HepG2 (cell line): ENCODE data around the gene ADAP2. TPM values are rescaled to one million over a fixed set of nuclear protein-coding genes. Genes with fewer than 3 reads are reported as not detected.
A peak's percentile ranks its signal among the peaks of the same experiment; 100 is the strongest.

Experiments used
- KDM6A ChIP-seq: IDR thresholded peaks from 2 replicates; pipeline ENCODE4 v1.6.1; 2016; ENCODE audit warnings: low read depth
- KLF9 ChIP-seq: IDR thresholded peaks from 2 replicates; pipeline ENCODE4 v1.6.1; 2016; ENCODE audit warnings: low read depth
- MEIS2 ChIP-seq: sonication (generic); formaldehyde crosslinking; IDR thresholded peaks from 2 replicates; pipeline ENCODE4 v1.9.0; 2021; ENCODE audit warnings: mild to moderate bottlenecking, missing genetic modification reagents
- MXD4 ChIP-seq: IDR thresholded peaks from 2 replicates; pipeline ENCODE4 v1.6.1; 2016; ENCODE audit warnings: mild to moderate bottlenecking, missing biosample characterization, missing genetic modification reagents
- PLRG1 ChIP-seq: fragments of 450-650 bp; conservative IDR thresholded peaks from 2 replicates; pipeline ENCODE4 v1.6.1; 2016
- YEATS4 ChIP-seq: sonication (generic); formaldehyde crosslinking; IDR thresholded peaks from 2 replicates; pipeline ENCODE4 v1.4.0; 2020; ENCODE audit warnings: missing genetic modification reagents, borderline replicate concordance
- ZNF616 ChIP-seq: sonication (generic); formaldehyde crosslinking; IDR thresholded peaks from 2 replicates; pipeline ENCODE4 v1.5.0; 2020; ENCODE audit warnings: low read depth, mild to moderate bottlenecking, missing genetic modification reagents
- ZNF691 ChIP-seq: sonication (generic); formaldehyde crosslinking; IDR thresholded peaks from 2 replicates; pipeline ENCODE4 v1.4.0; 2020; ENCODE audit warnings: missing genetic modification reagents, low read depth, mild to moderate bottlenecking, borderline replicate concordance
- ZNF788 ChIP-seq: sonication (generic); formaldehyde crosslinking; IDR thresholded peaks from 2 replicates; pipeline ENCODE4 v1.5.0; 2020; ENCODE audit warnings: mild to moderate bottlenecking, missing genetic modification reagents, borderline replicate concordance
- polyA plus RNA-seq, 8 experiments: library from polyadenylated mRNA; depleted of rRNA in 3 of 8; stranded (reverse) in 7 of 8; unstranded in 1 of 8; fragments of >200 nt; fragmentation: Illumina TruSeq in 4 of 8; extraction: Trizol in 4 of 8; gene quantifications; 2 replicates each; pipeline versions ENCODE4 v1.2.1 to v1.2.3, GENCODE V29; 2011 to 2016; ENCODE audit warnings: low read depth in 4 of 8, missing spikeins in 1 of 8, mixed read lengths in 1 of 8; ENCODE audit not compliant: insufficient read depth in 1 of 8
- total RNA-seq, 5 experiments: library from RNA; depleted of rRNA; stranded (reverse); fragments of >200 nt; fragmentation: Illumina TruSeq; extraction: Trizol; gene quantifications; 2 replicates each; pipeline ENCODE4 v1.2.3, GENCODE V29; 2016; ENCODE audit warnings: low read depth in 1 of 5
- TF ChIP-seq, protein P1 (sequence below): sonication (generic); formaldehyde crosslinking; IDR thresholded peaks from 2 replicates; pipeline ENCODE4 v1.4.0; 2020; ENCODE audit warnings: missing genetic modification reagents, borderline replicate concordance
- TF ChIP-seq, protein P2 (sequence below): sonication (generic); formaldehyde crosslinking; IDR thresholded peaks from 2 replicates; pipeline ENCODE4 v1.5.0; 2020; ENCODE audit warnings: missing genetic modification reagents
- TF ChIP-seq, protein P3 (sequence below): sonication (generic); formaldehyde crosslinking; IDR thresholded peaks from 2 replicates; pipeline ENCODE4 v1.8.0; 2022; ENCODE audit warnings: mild to moderate bottlenecking, missing genetic modification reagents, moderate library complexity
- TF ChIP-seq, protein P4 (sequence below): sonication (generic); formaldehyde crosslinking; IDR thresholded peaks from 2 replicates; pipeline ENCODE4 v1.4.0; 2020; ENCODE audit warnings: missing genetic modification reagents, borderline replicate concordance

ADAP2 gene
- total and polyA plus RNA-seq, 2 of the 13 experiments (the other 11 are each of a cell fraction or from before 2014, with no cell fraction given): 0.51 to 0.70 TPM

GRCh38 chr17:30906101-30906911, 15.4 kb upstream of the ADAP2 start, which contains the start of gene TEFM (continued):
- TF ChIP-seq, protein P1, sequence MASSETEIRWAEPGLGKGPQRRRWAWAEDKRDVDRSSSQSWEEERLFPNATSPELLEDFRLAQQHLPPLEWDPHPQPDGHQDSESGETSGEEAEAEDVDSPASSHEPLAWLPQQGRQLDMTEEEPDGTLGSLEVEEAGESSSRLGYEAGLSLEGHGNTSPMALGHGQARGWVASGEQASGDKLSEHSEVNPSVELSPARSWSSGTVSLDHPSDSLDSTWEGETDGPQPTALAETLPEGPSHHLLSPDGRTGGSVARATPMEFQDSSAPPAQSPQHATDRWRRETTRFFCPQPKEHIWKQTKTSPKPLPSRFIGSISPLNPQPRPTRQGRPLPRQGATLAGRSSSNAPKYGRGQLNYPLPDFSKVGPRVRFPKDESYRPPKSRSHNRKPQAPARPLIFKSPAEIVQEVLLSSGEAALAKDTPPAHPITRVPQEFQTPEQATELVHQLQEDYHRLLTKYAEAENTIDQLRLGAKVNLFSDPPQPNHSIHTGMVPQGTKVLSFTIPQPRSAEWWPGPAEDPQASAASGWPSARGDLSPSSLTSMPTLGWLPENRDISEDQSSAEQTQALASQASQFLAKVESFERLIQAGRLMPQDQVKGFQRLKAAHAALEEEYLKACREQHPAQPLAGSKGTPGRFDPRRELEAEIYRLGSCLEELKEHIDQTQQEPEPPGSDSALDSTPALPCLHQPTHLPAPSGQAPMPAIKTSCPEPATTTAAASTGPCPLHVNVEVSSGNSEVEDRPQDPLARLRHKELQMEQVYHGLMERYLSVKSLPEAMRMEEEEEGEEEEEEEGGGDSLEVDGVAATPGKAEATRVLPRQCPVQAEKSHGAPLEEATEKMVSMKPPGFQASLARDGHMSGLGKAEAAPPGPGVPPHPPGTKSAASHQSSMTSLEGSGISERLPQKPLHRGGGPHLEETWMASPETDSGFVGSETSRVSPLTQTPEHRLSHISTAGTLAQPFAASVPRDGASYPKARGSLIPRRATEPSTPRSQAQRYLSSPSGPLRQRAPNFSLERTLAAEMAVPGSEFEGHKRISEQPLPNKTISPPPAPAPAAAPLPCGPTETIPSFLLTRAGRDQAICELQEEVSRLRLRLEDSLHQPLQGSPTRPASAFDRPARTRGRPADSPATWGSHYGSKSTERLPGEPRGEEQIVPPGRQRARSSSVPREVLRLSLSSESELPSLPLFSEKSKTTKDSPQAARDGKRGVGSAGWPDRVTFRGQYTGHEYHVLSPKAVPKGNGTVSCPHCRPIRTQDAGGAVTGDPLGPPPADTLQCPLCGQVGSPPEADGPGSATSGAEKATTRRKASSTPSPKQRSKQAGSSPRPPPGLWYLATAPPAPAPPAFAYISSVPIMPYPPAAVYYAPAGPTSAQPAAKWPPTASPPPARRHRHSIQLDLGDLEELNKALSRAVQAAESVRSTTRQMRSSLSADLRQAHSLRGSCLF (CRISPR knock-in tag): no peak; the same call in 1 of the 2 replicates
- TF ChIP-seq, protein P2, sequence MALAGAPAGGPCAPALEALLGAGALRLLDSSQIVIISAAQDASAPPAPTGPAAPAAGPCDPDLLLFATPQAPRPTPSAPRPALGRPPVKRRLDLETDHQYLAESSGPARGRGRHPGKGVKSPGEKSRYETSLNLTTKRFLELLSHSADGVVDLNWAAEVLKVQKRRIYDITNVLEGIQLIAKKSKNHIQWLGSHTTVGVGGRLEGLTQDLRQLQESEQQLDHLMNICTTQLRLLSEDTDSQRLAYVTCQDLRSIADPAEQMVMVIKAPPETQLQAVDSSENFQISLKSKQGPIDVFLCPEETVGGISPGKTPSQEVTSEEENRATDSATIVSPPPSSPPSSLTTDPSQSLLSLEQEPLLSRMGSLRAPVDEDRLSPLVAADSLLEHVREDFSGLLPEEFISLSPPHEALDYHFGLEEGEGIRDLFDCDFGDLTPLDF (CRISPR knock-in tag): 0 out of 2 replicates have a peak, but pooled peaks have one; percentile 34
- peak; percentile 81; the same call in 1 of the 2 replicates for TF ChIP-seq KLF9 (CRISPR knock-in tag)
- TF ChIP-seq, protein P3, sequence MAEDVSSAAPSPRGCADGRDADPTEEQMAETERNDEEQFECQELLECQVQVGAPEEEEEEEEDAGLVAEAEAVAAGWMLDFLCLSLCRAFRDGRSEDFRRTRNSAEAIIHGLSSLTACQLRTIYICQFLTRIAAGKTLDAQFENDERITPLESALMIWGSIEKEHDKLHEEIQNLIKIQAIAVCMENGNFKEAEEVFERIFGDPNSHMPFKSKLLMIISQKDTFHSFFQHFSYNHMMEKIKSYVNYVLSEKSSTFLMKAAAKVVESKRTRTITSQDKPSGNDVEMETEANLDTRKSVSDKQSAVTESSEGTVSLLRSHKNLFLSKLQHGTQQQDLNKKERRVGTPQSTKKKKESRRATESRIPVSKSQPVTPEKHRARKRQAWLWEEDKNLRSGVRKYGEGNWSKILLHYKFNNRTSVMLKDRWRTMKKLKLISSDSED: no peak
- peak; percentile 32; the same call in 1 of the 2 replicates for TF ChIP-seq ZNF616
- TF ChIP-seq ZNF788: peak; percentile 95
- peak; percentile 89 for TF ChIP-seq MXD4
- TF ChIP-seq, protein P4, sequence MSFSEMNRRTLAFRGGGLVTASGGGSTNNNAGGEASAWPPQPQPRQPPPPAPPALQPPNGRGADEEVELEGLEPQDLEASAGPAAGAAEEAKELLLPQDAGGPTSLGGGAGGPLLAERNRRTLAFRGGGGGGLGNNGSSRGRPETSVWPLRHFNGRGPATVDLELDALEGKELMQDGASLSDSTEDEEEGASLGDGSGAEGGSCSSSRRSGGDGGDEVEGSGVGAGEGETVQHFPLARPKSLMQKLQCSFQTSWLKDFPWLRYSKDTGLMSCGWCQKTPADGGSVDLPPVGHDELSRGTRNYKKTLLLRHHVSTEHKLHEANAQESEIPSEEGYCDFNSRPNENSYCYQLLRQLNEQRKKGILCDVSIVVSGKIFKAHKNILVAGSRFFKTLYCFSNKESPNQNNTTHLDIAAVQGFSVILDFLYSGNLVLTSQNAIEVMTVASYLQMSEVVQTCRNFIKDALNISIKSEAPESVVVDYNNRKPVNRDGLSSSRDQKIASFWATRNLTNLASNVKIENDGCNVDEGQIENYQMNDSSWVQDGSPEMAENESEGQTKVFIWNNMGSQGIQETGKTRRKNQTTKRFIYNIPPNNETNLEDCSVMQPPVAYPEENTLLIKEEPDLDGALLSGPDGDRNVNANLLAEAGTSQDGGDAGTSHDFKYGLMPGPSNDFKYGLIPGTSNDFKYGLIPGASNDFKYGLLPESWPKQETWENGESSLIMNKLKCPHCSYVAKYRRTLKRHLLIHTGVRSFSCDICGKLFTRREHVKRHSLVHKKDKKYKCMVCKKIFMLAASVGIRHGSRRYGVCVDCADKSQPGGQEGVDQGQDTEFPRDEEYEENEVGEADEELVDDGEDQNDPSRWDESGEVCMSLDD (CRISPR knock-in tag): peak; percentile 39; the same call in 1 of the 2 replicates
- TF ChIP-seq YEATS4 (CRISPR knock-in tag): peak; percentile 96; the same call in 1 of the 2 replicates
- no peak for TF ChIP-seq PLRG1
- peak; percentile 91; the same call in 1 of the 2 replicates for TF ChIP-seq MEIS2 (CRISPR knock-in tag)
- TF ChIP-seq ZNF691 (CRISPR knock-in tag): peak; percentile 98; the same call in 1 of the 2 replicates
- no peak for TF ChIP-seq KDM6A (CRISPR knock-in tag)
